Stomach (tissue), 9 donors: Measurements from ENCODE around the gene PCDHB5. TPM values are rescaled to one million over a fixed set of nuclear protein-coding genes. Genes with fewer than 3 reads are reported as not detected.
"Not testable (repeated sequence)": the region's sequence is repeated elsewhere in the genome, so short reads cannot be mapped to it uniquely, and the experiment has no call there.

ENCODE experiments used
- DNase-seq, 2 donors: peaks; one replicate each; pipeline versions ENCODE4 v3.0.0 to v3.0.0-alpha.2; 2013 to 2019
- H3K27ac ChIP-seq, 5 donors: fragments of 200-600 bp in 4 of 5; sonication (generic) in 4 of 5; one replicate each; pipeline ENCODE4 v1.5.1; 2013 to 2019; ENCODE audit warnings: mild to moderate bottlenecking in 1 of 5, moderate library complexity in 1 of 5
- H3K27me3 ChIP-seq, 3 donors: fragments of 200-600 bp; sonication (generic); one replicate each; pipeline ENCODE4 v1.5.1; 2017 to 2019; ENCODE audit warnings: mixed run types in 1 of 3
- H3K36me3 ChIP-seq, 4 donors: fragments of 200-600 bp; sonication (generic); 1 replicate in 3 of 4; 2 replicates in 1 of 4; pipeline ENCODE4 v1.5.1; 2016 to 2019
- H3K4me1 ChIP-seq, 4 donors: fragments of 200-600 bp; sonication (generic); one replicate each; pipeline ENCODE4 v1.5.1; 2016 to 2019
- H3K4me3 ChIP-seq, 4 donors: fragments of 200-600 bp; sonication (generic) in 3 of 4; one replicate each; pipeline ENCODE4 v1.5.1; 2016 to 2019; ENCODE audit warnings: mild to moderate bottlenecking in 1 of 4
- H3K9me3 ChIP-seq, 4 donors: fragments of 200-600 bp; sonication (generic); one replicate each; pipeline ENCODE4 v1.5.1; 2016 to 2019
- CTCF ChIP-seq, 7 experiments: fragments of 450-650 bp in 4 of 7; fragments of 200-600 bp in 3 of 7; sonication (generic) in 3 of 7; IDR thresholded peaks; one replicate each; pipeline ENCODE4 v1.5.1; 2016 to 2019; ENCODE audit warnings: antibody characterized with exemption in 7 of 7, control low read depth in 2 of 7, mild to moderate bottlenecking in 1 of 7
- EP300 ChIP-seq: sonication (generic); formaldehyde crosslinking; IDR thresholded peaks from one replicate; pipeline ENCODE4 v1.6.1; 2017; ENCODE audit warnings: antibody characterized with exemption
- POLR2A ChIP-seq, 4 donors: fragments of 450-650 bp; IDR thresholded peaks; one replicate each; pipeline ENCODE4 v1.6.1; 2016; ENCODE audit warnings: antibody characterized with exemption in 4 of 4, control low read depth in 2 of 4, mild to moderate bottlenecking in 1 of 4, moderate library complexity in 1 of 4
- POLR2AphosphoS5 ChIP-seq, 3 donors: sonication (generic); formaldehyde crosslinking; IDR thresholded peaks; one replicate each; pipeline ENCODE4 v1.6.1; 2016; ENCODE audit warnings: antibody characterized with exemption in 3 of 3
- WGBS, 5 donors: extraction: QIAGEN DNeasy Blood & Tissue Kit in 3 of 5; methylation state at CpG; one replicate each; pipeline versions ENCODE4 v1.1.5 to v1.1.7; 2013 to 2018; 5-methylcytosine and 5-hydroxymethylcytosine counted together
- intact Hi-C: fragments of 100-400 bp; cut with DNase I; formaldehyde crosslinking; loops from one replicate; pipeline ENCODE4 v1.15.1; 2023; ENCODE audit warnings: low total_unique reads
- polyA plus RNA-seq, 3 donors: library from polyadenylated mRNA; stranded (reverse); fragments of 200-250 nt; gene quantifications; one replicate each; pipeline ENCODE4 v1.2.3, GENCODE V29; 2013
- total RNA-seq, 5 donors: library from RNA; depleted of rRNA; stranded (reverse); fragments of >200 nt; gene quantifications; one replicate each; pipeline versions ENCODE4 v1.1.0 to v1.2.3, GENCODE V29; 2014 to 2016
- donor health status: healthy with polysubstance abuse.
- donor health status: Bipolar disorder and iron deficiency.
- donor health status: healthy.

The PCDHB5 gene
- total and polyA plus RNA-seq, 8 donors = 0.14 to 4.7 (median 0.78) TPM; not detected in 1

- WGBS, 5 donors = 25 to 89% (median 44%) methylated on average over 1 of the region's 1 CpG
- Histone ChIP-seq H3K36me3 (no peaks in the 10 kb centered on the region), H3K9me3 (peaks cover 6 to 83% (median 74%) of the 10 kb centered on the region in 4 donors), H3K4me3 (no peak overlapping the region), H3K27ac (no peak overlapping the region), H3K27me3 (peaks cover 0 to 71% (median 18%) of the 10 kb centered on the region in 3 donors), H3K4me1 (no peaks in the 10 kb centered on the region)
- TF ChIP-seq POLR2A (IDR thresholded peaks at IDR 0.05) = no peak
- no peak for TF ChIP-seq POLR2AphosphoS5 (IDR thresholded peaks at IDR 0.05)
- TF ChIP-seq CTCF (IDR thresholded peaks at IDR 0.05) = no peak
- no peak for TF ChIP-seq EP300
- no peak for DNase-seq
- intact Hi-C loops = no loop called here
Measured at GRCh38 chr5:141180313-141180712, 45.3 kb downstream of the PCDHB5 start.

- Histone ChIP-seq H3K27me3 (peaks cover 0 to 60% (median 12%) of the 10 kb centered on the region in 3 donors), H3K4me3 (peak within 1 kb of the TSS; percentile 18 to 28 (median 23)), H3K4me1 (no peaks in the 10 kb centered on the region), H3K36me3 (no peaks in the 10 kb centered on the region), H3K27ac (peak within 1 kb of the TSS in 1 of 5 donors; percentile 59), H3K9me3 (peaks cover 6 to 82% (median 69%) of the 10 kb centered on the region in 4 donors)
- TF ChIP-seq POLR2A (IDR thresholded peaks at IDR 0.05) = no peak
- no peak for TF ChIP-seq CTCF (IDR thresholded peaks at IDR 0.05)
- TF ChIP-seq EP300 = no peak
- TF ChIP-seq POLR2AphosphoS5 (IDR thresholded peaks at IDR 0.05) = no peak
- intact Hi-C loops = no loop called here
- WGBS, 5 donors = 15 to 24% (median 16%) methylated on average over 13 of the region's 13 CpGs
- peak in 1 of 2 donors; percentile 58 for DNase-seq
Measured at GRCh38 chr5:141182248-141182647, 47.2 kb downstream of the PCDHB5 start, which contains the start of gene PCDHB16. Gene PCDHB16, plus strand, starts transcription at chr5:141182387. Its CDS starts 173 bp downstream, at chr5:141182560.

GRCh38 chr5:141184117-141184855, 49.3 kb downstream of the PCDHB5 start:
- H3K4me3 ChIP-seq, H3K27ac ChIP-seq, DNase-seq, intact Hi-C loops, H3K4me1 ChIP-seq, H3K36me3 ChIP-seq: not testable (repeated sequence)
- H3K9me3 ChIP-seq = peaks cover 10 to 82% (median 69%) of the 10 kb centered on the region in 4 donors
- peaks cover 0 to 58% (median 3%) of the 10 kb centered on the region in 3 donors for H3K27me3 ChIP-seq
- 26 to 47% (median 37%) methylated on average over 15 to 45 of the region's 69 CpGs for WGBS, 5 donors

GRCh38 chr5:141186897-141187512, 52.0 kb downstream of the PCDHB5 start, which contains the start of gene PCDHB9:
Gene PCDHB9, plus strand, starts transcription at chr5:141187161. Its CDS starts 158 bp downstream, at chr5:141187319.
- H3K4me1 ChIP-seq = no peaks in the 10 kb centered on the region
- peak in 1 of 7 experiments; percentile 10 for TF ChIP-seq CTCF (IDR thresholded peaks at IDR 0.05)
- no peak for TF ChIP-seq POLR2A (IDR thresholded peaks at IDR 0.05)
- H3K27ac ChIP-seq = no peak within 1 kb of the TSS
- peaks cover 16 to 94% (median 83%) of the 10 kb centered on the region in 4 donors for H3K9me3 ChIP-seq
- H3K4me3 ChIP-seq = no peak within 1 kb of the TSS
- peak in 1 of 2 donors; percentile 13 for DNase-seq
- no peaks in the 10 kb centered on the region for H3K36me3 ChIP-seq
- peaks cover 0 to 65% (median 3%) of the 10 kb centered on the region in 3 donors for H3K27me3 ChIP-seq
- intact Hi-C loops = no loop called here
- WGBS, 5 donors = 14 to 23% (median 16%) methylated on average over 8 to 9 of the region's 9 CpGs

Other genes starting within 250 kb of the PCDHB5 start
- gene PCDHAC1, start 208.9 kb upstream of the PCDHB5 start, total RNA-seq = under 1 TPM in 1 of 5 donors, not detected in 4; 0.55 TPM
- gene PCDHAC1, start 208.9 kb upstream of the PCDHB5 start, polyA plus RNA-seq = under 1 TPM in 2 of 3 donors, not detected in 1; 0.03 to 0.15 TPM
- gene PCDHAC2, start 168.7 kb upstream of the PCDHB5 start, total RNA-seq = 1 to 10 TPM in 2 of 5 donors, under 1 TPM in 1, not detected in 2; 0.58 to 4.2 (median 2.6) TPM
- under 1 TPM in 2 of 3 donors, not detected in 1; 0.05 to 0.19 TPM for gene PCDHAC2, start 168.7 kb upstream of the PCDHB5 start, polyA plus RNA-seq
- under 1 TPM in 2 of 5 donors, not detected in 3; under 0.01 to 0.37 TPM for gene PCDHB1, start 83.8 kb upstream of the PCDHB5 start, total RNA-seq
- under 1 TPM in 1 of 3 donors, not detected in 2; 0.03 TPM for gene PCDHB1, start 83.8 kb upstream of the PCDHB5 start, polyA plus RNA-seq
- 1 to 10 TPM in 1 of 5 donors, under 1 TPM in 1, not detected in 3; 0.43 to 3.3 TPM for gene PCDHB2, start 40.6 kb upstream of the PCDHB5 start, total RNA-seq
- gene PCDHB2, start 40.6 kb upstream of the PCDHB5 start, polyA plus RNA-seq = 1 to 10 TPM in 1 of 3 donors, under 1 TPM in 2; 0.53 to 1.3 (median 0.61) TPM
- gene PCDHB3, start 34.7 kb upstream of the PCDHB5 start, total RNA-seq = 1 to 10 TPM in 1 of 5 donors, not detected in 4; 3.7 TPM
- gene PCDHB3, start 34.7 kb upstream of the PCDHB5 start, polyA plus RNA-seq = under 1 TPM; 0.15 to 0.46 (median 0.31) TPM
- gene PCDHB4, start 13.4 kb upstream of the PCDHB5 start, total RNA-seq = 10 to 100 TPM in 1 of 5 donors, 1 to 10 TPM in 1, under 1 TPM in 2, not detected in 1; 0.45 to 15.9 (median 1.7) TPM
- gene PCDHB4, start 13.4 kb upstream of the PCDHB5 start, polyA plus RNA-seq = under 1 TPM; 0.15 to 0.38 (median 0.37) TPM
- gene PCDHB6, start 14.9 kb downstream of the PCDHB5 start, total RNA-seq = 1 to 10 TPM in 1 of 5 donors, under 1 TPM in 1, not detected in 3; under 0.01 to 1.3 TPM
- under 1 TPM in 1 of 3 donors, not detected in 2; 0.15 TPM for gene PCDHB6, start 14.9 kb downstream of the PCDHB5 start, polyA plus RNA-seq
- 1 to 10 TPM in 1 of 5 donors, under 1 TPM in 1, not detected in 3; 0.72 to 1.8 TPM for gene PCDHB7, start 37.4 kb downstream of the PCDHB5 start, total RNA-seq
- gene PCDHB7, start 37.4 kb downstream of the PCDHB5 start, polyA plus RNA-seq = under 1 TPM in 1 of 3 donors, not detected in 2; 0.10 TPM
- 1 to 10 TPM in 1 of 5 donors, under 1 TPM in 1, not detected in 3; 0.58 to 1.7 TPM for gene PCDHB8, start 42.6 kb downstream of the PCDHB5 start, total RNA-seq
- not detected for gene PCDHB8, start 42.6 kb downstream of the PCDHB5 start, polyA plus RNA-seq
- gene PCDHB16, start 47.2 kb downstream of the PCDHB5 start, total RNA-seq = 1 to 10 TPM in 3 of 5 donors, under 1 TPM in 2; 0.45 to 1.7 (median 1.2) TPM
- gene PCDHB16, start 47.2 kb downstream of the PCDHB5 start, polyA plus RNA-seq = under 1 TPM in 2 of 3 donors, not detected in 1; 0.12 to 0.20 TPM
- gene PCDHB9, start 52.0 kb downstream of the PCDHB5 start, total RNA-seq = under 1 TPM in 3 of 5 donors, not detected in 2; 0.14 to 0.92 (median 0.45) TPM
- under 1 TPM in 2 of 3 donors, not detected in 1; 0.08 to 0.19 TPM for gene PCDHB9, start 52.0 kb downstream of the PCDHB5 start, polyA plus RNA-seq
- 10 to 100 TPM in 1 of 5 donors, 1 to 10 TPM in 3, under 1 TPM in 1; 0.58 to 18.3 (median 2.3) TPM for gene PCDHB10, start 57.1 kb downstream of the PCDHB5 start, total RNA-seq
- under 1 TPM; 0.12 to 0.40 (median 0.15) TPM for gene PCDHB10, start 57.1 kb downstream of the PCDHB5 start, polyA plus RNA-seq
- 1 to 10 TPM in 2 of 5 donors, under 1 TPM in 1, not detected in 2; 0.87 to 4.4 (median 1.3) TPM for gene PCDHB11, start 64.4 kb downstream of the PCDHB5 start, total RNA-seq
- gene PCDHB11, start 64.4 kb downstream of the PCDHB5 start, polyA plus RNA-seq = 1 to 10 TPM in 1 of 3 donors, under 1 TPM in 2; 0.12 to 1.1 (median 0.30) TPM
- 1 to 10 TPM in 4 of 5 donors, not detected in 1; 1.2 to 8.5 (median 2.9) TPM for gene PCDHB12, start 73.5 kb downstream of the PCDHB5 start, total RNA-seq
- under 1 TPM; 0.19 to 0.31 (median 0.28) TPM for gene PCDHB12, start 73.5 kb downstream of the PCDHB5 start, polyA plus RNA-seq
- 10 to 100 TPM in 1 of 5 donors, 1 to 10 TPM in 2, under 1 TPM in 2; under 0.01 to 28.1 (median 3.1) TPM for gene PCDHB13, start 78.7 kb downstream of the PCDHB5 start, total RNA-seq
- under 1 TPM in 2 of 3 donors, not detected in 1; 0.12 to 0.28 TPM for gene PCDHB13, start 78.7 kb downstream of the PCDHB5 start, polyA plus RNA-seq
- 1 to 10 TPM in 4 of 5 donors, not detected in 1; 1.3 to 6.4 (median 3.6) TPM for gene PCDHB14, start 88.1 kb downstream of the PCDHB5 start, total RNA-seq
- 1 to 10 TPM in 1 of 3 donors, under 1 TPM in 2; 0.31 to 1.1 (median 0.44) TPM for gene PCDHB14, start 88.1 kb downstream of the PCDHB5 start, polyA plus RNA-seq
- 1 to 10 TPM in 2 of 5 donors, under 1 TPM in 1, not detected in 2; 0.58 to 6.6 (median 2.2) TPM for gene PCDHB15, start 110.2 kb downstream of the PCDHB5 start, total RNA-seq
- gene PCDHB15, start 110.2 kb downstream of the PCDHB5 start, polyA plus RNA-seq = 1 to 10 TPM in 1 of 3 donors, under 1 TPM in 2; 0.44 to 1.2 (median 0.73) TPM
- gene SLC25A2, start 168.8 kb downstream of the PCDHB5 start, total RNA-seq = 1 to 10 TPM in 1 of 5 donors, under 1 TPM in 1, not detected in 3; 0.43 to 4.8 TPM
- not detected for gene SLC25A2, start 168.8 kb downstream of the PCDHB5 start, polyA plus RNA-seq
- 10 to 100 TPM; 22.0 to 89.8 (median 36.5) TPM for gene TAF7, start 185.6 kb downstream of the PCDHB5 start, total RNA-seq
- gene TAF7, start 185.6 kb downstream of the PCDHB5 start, polyA plus RNA-seq = 10 to 100 TPM; 32.6 to 46.1 (median 43.5) TPM
- under 1 TPM in 1 of 5 donors, not detected in 4; 0.18 TPM for gene PCDHGA1, start 195.3 kb downstream of the PCDHB5 start, total RNA-seq
- gene PCDHGA1, start 195.3 kb downstream of the PCDHB5 start, polyA plus RNA-seq = under 1 TPM in 1 of 3 donors, not detected in 2; 0.13 TPM
- gene PCDHGA2, start 203.6 kb downstream of the PCDHB5 start, total RNA-seq = 1 to 10 TPM; 1.2 to 3.5 (median 2.0) TPM
- under 1 TPM; 0.06 to 0.31 (median 0.18) TPM for gene PCDHGA2, start 203.6 kb downstream of the PCDHB5 start, polyA plus RNA-seq
- gene PCDHGA3, start 208.6 kb downstream of the PCDHB5 start, total RNA-seq = 1 to 10 TPM in 3 of 5 donors, under 1 TPM in 1, not detected in 1; 0.58 to 6.7 (median 1.4) TPM
- under 1 TPM in 1 of 3 donors, not detected in 2; 0.08 TPM for gene PCDHGA3, start 208.6 kb downstream of the PCDHB5 start, polyA plus RNA-seq
- gene PCDHGB1, start 214.9 kb downstream of the PCDHB5 start, total RNA-seq = 1 to 10 TPM in 1 of 5 donors, under 1 TPM in 3, not detected in 1; under 0.01 to 1.2 (median 0.68) TPM
- gene PCDHGB1, start 214.9 kb downstream of the PCDHB5 start, polyA plus RNA-seq = under 1 TPM in 1 of 3 donors, not detected in 2; 0.03 TPM
- gene PCDHGA4, start 219.8 kb downstream of the PCDHB5 start, total RNA-seq = 1 to 10 TPM in 4 of 5 donors, under 1 TPM in 1; 0.29 to 9.3 (median 2.4) TPM
- gene PCDHGA4, start 219.8 kb downstream of the PCDHB5 start, polyA plus RNA-seq = under 1 TPM in 1 of 3 donors, not detected in 2; 0.08 TPM
- gene PCDHGB2, start 224.8 kb downstream of the PCDHB5 start, total RNA-seq = 10 to 100 TPM in 1 of 5 donors, 1 to 10 TPM in 3, not detected in 1; 2.5 to 10.7 (median 8.1) TPM
- gene PCDHGB2, start 224.8 kb downstream of the PCDHB5 start, polyA plus RNA-seq = under 1 TPM in 1 of 3 donors, not detected in 2; 0.10 TPM
- 1 to 10 TPM in 4 of 5 donors, not detected in 1; 2.3 to 6.7 (median 3.6) TPM for gene PCDHGA5, start 229.0 kb downstream of the PCDHB5 start, total RNA-seq
- gene PCDHGA5, start 229.0 kb downstream of the PCDHB5 start, polyA plus RNA-seq = under 1 TPM in 1 of 3 donors, not detected in 2; 0.15 TPM
- gene PCDHGB3, start 235.0 kb downstream of the PCDHB5 start, total RNA-seq = 1 to 10 TPM in 4 of 5 donors, under 1 TPM in 1; 0.87 to 8.8 (median 3.8) TPM
- under 1 TPM in 2 of 3 donors, not detected in 1; 0.06 to 0.08 TPM for gene PCDHGB3, start 235.0 kb downstream of the PCDHB5 start, polyA plus RNA-seq
- gene PCDHGA6, start 238.7 kb downstream of the PCDHB5 start, total RNA-seq = 1 to 10 TPM in 3 of 5 donors, under 1 TPM in 2; 0.29 to 4.4 (median 1.8) TPM
- gene PCDHGA6, start 238.7 kb downstream of the PCDHB5 start, polyA plus RNA-seq = under 1 TPM in 2 of 3 donors, not detected in 1; 0.06 to 0.38 TPM
- gene PCDHGA7, start 247.5 kb downstream of the PCDHB5 start, total RNA-seq = 10 to 100 TPM in 1 of 5 donors, 1 to 10 TPM in 2, under 1 TPM in 1, not detected in 1; 0.87 to 29.0 (median 2.7) TPM
- gene PCDHGA7, start 247.5 kb downstream of the PCDHB5 start, polyA plus RNA-seq = under 1 TPM in 2 of 3 donors, not detected in 1; 0.06 to 0.30 TPM